ENCODE results near the gene HTR3E.

DNA sequence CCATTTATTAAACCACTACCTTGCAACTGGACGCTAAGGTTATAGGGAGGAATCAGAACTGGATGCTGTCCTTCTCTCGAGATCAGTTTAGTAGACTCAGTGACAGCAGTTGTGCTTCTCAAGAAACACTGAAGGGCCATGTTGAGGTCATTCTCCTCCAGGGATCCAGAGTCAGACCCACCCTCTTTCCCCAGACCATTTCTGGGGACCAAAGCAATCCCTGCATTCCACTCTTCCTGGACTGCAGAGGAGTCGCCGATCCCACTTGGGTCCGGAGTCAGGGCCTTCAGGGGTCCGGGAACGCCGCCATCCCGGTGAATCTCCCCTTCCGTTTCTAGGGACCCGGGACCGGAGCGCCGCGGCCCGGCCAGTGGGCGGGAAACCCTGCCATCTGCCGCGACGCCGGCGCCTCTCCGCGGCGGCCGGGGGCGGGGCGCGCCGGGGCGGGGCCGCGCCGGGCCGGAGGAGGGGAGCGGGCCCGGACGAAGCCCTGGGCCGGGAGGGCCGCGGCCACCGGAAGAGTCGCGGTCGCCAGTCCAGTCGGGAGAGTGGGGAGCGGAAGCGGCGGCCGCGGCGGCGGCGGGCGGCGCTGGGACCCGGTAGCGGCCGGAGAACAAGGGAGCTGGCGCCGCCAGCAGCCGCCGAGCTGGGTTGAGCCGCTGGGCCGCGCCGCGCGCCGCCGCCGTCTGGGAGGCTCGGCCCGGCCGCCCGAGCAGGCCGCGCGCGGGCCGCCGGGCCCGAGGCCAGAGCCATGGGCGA lies 58.2 kb downstream of the HTR3E start, which contains the start of gene DVL3:
- TF ChIP-seq, protein P1, sequence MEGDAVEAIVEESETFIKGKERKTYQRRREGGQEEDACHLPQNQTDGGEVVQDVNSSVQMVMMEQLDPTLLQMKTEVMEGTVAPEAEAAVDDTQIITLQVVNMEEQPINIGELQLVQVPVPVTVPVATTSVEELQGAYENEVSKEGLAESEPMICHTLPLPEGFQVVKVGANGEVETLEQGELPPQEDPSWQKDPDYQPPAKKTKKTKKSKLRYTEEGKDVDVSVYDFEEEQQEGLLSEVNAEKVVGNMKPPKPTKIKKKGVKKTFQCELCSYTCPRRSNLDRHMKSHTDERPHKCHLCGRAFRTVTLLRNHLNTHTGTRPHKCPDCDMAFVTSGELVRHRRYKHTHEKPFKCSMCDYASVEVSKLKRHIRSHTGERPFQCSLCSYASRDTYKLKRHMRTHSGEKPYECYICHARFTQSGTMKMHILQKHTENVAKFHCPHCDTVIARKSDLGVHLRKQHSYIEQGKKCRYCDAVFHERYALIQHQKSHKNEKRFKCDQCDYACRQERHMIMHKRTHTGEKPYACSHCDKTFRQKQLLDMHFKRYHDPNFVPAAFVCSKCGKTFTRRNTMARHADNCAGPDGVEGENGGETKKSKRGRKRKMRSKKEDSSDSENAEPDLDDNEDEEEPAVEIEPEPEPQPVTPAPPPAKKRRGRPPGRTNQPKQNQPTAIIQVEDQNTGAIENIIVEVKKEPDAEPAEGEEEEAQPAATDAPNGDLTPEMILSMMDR (IDR thresholded peaks at IDR 0.05): no peak
- no peak for TF ChIP-seq POLR2A (IDR thresholded peaks at IDR 0.05)
- peak in 2 of 3 donors; percentile 3 to 7 for TF ChIP-seq POLR2AphosphoS5 (IDR thresholded peaks at IDR 0.05)
